ENCODE results near the gene PIGT.

The PIGT gene

DNA sequence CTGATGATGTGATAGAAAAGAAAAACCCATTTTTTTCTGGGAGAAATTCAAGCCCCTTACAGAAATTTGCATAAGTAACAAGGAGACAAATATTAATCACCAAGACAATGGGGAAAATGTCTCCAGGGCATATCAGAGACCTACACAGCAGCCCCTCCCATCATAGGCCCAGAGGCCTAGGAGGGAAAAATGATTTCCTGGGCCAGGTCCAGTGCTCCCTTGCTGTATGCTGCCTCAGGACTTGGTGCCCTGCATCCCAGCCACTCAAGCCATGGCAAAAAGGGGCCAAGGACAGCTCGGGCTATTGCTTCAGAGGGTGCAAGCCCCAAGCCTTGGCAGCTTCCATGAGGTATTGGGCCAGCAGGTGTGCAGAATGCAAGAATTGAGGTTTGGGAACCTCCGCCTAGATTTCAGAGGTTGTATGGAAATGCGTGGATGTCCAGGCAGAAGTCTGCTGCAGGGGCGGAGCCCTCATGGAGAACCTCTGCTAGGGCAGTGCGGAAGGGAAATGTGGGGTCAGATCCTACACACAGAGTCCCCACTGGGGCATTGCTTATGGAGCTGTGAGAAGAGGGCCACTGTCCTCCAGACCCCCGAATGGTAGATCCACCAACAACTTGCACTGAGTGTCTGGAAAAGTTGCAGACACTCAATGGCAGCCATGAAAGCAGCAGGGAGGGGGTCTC, 15.5 kb upstream of the PIGT start:
- DNase-seq (ENCODE audit: low read depth in 2 of 2), result no peak

DNA sequence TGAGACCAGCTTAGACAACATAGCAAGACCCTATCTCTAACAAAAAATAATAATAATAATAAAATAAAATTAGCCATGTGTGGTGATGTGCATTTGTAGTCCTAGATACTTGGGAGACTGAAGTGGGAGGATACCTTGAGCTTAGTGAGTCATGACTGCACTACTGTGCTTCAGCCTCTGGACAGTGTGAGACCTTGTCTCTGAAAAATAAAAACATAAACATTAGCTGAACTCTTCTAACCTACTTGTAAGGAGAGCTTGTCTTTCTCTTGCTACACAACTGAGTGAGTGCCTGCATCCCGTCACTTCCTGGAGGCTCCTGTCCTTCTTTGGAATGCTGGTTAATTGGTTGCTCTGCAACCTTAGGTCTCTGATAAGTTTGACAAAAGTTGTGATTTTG, 13.0 kb upstream of the PIGT start:
- DNase-seq (ENCODE audit: low read depth in 2 of 2), result no peak

DNA sequence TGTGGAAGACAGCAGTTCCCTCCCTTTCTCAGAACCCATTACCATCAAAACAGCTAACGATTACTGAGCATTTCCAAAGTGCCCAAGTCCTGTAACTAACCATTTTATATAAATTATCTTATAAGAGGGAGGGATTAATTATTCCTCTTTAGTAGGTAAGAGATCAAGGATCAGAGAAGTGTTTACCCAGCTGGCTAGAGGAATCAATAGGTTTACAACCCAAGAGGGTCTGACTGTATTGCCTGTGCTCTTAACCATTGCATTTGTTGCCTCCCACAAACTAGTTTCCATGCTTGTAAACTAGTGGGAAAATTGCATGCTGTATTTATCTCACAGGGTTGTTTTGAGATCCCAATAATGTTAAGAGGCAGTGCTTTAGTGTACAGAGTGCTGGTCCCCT, 11.5 kb upstream of the PIGT start:
- no peak for DNase-seq (ENCODE audit: low read depth in 2 of 2)

DNA sequence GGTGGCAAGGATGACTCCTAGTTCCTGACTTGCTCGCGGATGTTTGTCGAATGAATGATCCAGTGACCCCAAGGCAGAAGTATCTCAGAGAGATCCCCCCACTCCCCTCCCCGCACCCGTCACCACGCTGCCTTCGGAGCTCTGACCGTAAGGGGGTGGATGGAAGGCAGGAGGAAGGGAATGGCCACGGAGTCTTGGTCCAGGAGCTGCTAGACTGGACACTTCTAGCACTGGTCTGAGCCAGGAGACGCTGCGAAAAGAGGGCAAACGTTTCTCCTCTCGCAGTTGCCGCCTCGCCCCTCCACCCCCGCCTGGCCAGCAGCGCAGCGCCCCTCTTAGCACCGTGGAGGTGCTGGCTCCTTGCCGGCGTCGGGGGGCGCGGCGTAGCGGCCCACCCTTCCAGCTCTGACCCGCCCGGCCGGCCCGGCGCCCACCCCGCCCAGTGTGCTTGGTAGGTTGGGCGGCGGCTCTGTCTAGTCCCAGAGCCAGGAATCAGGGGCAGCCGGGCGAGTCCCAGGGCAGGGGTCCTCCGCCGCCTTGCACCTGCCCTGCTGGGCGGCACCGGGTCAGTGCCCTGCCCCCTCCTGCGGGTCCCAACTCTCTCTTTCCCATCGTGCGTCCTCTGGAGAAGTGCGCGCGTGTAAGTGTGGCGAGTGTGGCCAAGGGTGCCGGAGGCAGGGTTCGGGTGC, 10.2 kb upstream of the PIGT start:
- no peak for DNase-seq (ENCODE audit: low read depth in 2 of 2)

DNA sequence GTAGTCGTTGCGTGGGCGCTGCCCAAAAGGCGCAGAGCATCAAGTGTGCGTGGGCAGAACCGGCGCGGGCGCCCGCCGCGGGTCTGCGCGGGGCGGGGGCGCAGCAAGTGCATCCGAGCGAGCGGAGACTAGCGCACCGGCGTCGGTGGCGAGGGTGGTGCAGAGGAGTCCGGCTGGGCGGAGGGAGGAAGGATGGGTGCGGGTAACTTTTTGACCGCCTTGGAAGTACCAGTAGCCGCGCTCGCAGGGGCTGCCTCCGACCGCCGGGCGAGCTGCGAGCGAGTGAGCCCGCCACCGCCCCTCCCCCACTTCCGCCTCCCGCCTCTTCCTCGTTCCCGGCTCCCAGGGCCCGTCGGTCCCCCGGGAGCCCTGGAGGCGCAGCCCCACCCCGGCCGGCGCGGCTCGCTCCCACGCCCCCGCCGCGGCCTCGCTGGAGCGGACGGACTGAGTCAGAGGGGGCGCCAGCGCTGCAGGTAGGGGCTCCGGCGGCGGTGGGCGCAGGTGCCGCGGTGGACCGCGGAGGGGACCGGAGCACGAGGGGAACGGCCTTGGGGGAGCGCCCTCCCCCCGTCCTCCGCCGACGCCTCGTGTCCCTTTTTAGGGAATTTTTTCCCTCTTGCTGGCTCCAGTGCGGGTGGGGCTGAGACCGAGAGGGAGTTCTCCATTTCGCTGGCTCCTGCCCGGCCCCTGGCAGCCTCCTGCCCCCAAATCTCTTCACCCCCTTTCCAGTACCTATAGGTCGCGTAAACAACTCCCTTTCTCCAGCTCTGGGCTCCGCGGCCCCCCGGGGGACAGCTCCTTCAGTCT, 9.5 kb upstream of the PIGT start:
- DNase-seq (ENCODE audit: low read depth in 2 of 2), result peak; percentile 44 to 46

DNA sequence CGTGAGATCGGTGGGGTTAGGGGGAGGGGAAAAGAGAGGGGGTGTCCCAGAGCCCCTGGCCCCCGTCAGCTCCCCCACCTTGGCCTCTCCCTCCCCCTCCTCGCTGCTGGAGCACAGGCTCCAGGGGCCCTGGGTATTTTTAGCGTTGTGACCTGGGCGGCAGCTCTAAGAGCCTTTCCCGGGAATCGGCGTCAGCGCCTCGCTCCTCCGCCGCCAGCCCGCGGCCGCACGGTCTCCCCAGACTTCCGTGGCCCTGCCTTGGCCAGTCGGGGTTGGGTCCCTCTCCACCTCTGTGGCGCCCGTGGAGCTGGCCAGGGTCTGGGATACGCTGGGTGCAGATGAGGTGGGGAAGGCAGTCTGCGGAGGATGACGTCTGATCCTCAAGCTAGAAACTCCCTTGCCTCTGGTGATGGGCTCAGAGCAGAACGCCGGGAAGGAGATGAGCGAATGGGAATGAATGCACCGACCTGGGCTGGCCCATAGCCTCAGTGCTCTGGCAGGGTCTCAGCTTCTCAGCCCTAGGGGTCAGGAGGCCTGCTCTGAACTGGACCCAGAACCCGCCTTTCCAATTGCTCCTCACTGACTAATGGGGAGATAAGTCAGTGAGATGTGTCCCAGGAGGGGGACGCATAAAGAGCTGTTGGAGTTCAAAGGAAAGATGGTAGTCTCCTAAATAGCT, 8.7 kb upstream of the PIGT start:
- no peak for DNase-seq (ENCODE audit: low read depth in 2 of 2)

DNA sequence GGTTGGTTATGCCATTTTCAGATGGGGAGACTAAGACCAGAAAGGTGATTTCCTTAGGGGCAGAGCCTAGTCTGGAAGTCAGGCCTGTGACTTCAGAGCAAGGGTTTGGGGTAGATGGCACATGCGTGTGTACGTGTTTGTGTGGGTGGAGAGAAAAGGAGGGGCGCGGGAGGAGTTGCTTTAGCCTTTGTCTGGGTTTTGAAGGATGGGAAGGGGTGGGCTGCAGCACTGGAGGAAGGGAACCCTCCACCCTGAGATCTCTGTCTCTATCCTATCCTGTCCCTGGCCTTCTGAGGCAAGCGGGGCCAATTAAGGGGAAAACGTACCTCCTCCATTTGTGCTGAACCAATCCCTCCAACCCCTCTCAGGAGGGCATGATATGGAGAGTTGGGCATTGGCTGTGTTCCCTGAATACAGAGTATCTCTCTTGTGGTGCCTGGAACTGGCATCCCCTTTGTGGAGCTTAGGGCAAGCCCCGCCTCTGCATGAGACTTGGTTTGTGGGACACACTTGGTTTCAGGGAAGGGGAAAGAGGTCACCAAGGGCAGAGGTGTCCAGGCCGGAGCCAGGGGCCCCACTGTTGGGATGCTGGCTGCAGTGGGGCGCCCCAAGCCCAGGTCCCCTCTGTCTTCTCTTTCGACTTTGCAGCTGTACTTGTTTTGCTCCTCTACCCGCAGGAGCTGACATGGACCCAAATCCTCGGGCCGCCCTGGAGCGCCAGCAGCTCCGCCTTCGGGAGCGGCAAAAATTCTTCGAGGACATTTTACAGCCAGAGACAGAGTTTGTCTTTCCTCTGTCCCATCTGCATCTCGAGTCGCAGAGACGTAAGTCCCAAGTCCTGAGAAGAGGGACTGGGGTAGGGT, 7.9 kb upstream of the PIGT start, which contains the start of gene DBNDD2:
TSS of gene DBNDD2 (plus strand) at position 507 of the 863 bp plus-strand sequence. CDS start at position 686, 179 bp downstream.
- no peak for DNase-seq (ENCODE audit: low read depth in 2 of 2)

DNA sequence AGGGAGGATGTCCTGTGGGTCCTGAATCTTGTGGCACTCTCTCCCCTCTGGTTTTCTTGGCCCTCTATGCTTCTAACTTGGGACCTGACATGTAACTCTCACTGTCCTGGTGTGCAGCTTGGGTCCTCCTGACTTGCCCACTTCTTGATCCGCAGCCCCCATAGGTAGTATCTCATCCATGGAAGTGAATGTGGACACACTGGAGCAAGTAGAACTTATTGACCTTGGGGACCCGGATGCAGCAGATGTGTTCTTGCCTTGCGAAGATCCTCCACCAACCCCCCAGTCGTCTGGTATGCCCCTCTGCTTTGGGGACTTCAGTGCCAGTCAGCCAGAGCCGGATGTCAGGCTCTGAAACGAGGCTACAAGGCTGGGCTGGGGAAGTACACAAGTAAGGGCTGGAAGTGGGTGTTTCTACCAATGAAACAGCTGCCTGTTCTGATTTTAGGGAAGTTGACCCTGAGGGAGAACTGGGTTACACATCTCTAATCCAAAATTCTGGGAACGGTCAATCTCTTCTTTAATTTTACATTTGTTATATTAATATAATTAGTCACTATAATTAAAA, 7.2 kb upstream of the PIGT start:
- no peak for DNase-seq (ENCODE audit: low read depth in 2 of 2)

DNA sequence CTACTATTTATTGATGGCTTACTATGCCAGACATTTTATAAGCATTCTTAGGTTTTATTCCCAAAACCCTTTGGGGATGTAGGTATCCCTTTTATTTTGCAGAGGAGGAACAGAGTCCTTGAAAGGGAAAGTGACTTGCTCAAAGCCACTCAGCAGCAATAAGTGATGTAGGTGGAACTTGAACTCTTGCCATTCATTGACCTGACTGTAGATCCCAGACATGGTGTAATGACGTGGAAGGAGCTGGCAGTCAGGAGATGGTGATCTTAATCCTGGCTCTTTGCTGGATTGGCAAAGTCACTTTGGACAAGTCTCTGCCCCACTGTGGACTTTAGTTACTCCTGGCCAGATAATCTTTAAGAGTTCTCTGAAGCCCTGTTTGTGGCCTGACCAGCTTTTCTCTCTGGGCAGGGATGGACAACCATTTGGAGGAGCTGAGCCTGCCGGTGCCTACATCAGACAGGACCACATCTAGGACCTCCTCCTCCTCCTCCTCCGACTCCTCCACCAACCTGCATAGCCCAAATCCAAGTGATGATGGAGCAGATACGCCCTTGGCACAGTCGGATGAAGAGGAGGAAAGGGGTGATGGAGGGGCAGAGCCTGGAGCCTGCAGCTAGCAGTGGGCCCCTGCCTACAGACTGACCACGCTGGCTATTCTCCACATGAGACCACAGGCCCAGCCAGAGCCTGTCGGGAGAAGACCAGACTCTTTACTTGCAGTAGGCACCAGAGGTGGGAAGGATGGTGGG, 6.2 kb upstream of the PIGT start:
- DNase-seq (ENCODE audit: low read depth in 2 of 2), result no peak

DNA sequence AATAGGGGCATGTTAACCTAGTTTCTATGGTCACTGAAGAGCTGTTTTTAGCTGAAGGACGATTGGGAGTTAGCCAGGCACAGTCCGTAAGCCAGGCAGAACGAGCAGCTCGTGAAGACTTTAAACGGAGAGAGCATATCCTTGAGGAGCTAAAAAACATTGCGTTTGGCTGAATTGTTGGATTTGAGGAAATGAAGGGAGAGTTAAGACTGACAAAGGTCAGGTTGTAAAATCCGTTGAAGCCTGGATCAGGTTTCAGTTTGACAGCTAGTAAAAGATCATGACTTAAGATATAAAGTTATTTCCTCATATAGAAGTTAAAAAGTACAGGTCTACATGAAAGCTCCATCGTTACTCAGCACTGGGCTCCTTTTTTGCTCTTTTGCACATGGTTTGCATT, 5.1 kb upstream of the PIGT start:
- no peak for DNase-seq (ENCODE audit: low read depth in 2 of 2)

DNA sequence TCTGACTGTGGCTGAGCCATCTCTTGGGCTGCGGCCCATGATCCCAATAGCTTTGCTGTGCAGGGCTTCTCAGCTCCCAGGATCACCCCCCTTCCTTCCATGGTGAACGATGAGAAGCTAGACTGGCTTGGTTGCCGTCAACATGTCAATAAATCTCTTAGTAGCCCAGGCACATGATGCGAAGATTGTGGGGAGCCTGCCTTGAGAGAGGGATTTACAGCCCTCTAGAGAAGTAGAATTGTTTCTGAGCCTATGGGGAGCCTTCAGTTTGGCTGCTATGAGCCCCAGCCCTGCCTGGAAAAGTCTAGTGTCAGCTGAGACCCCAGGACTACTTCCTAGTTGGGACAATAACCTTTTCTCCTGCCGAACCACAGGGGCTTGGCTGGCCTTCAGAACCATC, 3.3 kb upstream of the PIGT start:
- DNase-seq (ENCODE audit: low read depth in 2 of 2), result no peak

DNA sequence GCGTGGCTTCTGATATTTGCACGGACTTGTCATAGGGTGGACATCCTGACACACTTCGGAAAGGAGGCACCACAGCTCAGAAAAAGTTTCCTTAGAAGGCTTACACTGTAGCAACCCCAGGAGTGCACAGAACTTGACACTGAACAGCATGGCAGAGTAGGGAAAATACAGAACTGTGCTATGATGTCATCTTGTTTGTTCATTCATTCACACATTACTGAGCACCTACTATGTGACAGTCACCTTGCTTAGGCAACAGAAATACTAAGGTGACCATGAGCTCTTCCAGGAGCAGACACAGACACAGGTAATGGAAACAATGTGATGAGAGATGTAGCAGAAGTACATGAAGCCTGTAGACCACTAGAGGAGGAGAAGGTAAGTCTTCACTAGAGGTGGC, 2.5 kb upstream of the PIGT start:
- DNase-seq (ENCODE audit: low read depth in 2 of 2), result no peak

DNA sequence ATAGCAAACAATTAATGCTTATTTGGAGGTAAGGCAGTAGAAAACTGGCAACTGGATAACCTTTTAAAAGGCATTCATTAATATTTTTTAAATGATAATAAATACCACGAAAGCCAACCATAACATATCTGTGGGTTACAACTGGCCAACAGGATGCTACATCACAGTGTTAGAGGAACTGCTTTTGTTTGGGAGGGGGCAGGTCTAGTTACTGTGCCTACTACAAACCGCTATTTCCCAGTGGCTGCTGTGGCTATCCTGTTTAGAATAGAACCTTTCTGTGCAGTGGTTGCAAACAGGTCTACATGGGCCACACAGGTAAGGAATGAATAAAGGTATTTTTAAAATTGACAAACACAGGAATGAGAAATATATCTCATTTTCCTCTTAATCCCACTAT, 976 bp downstream of the PIGT start:
- no peak for DNase-seq (ENCODE audit: low read depth in 2 of 2)

DNA sequence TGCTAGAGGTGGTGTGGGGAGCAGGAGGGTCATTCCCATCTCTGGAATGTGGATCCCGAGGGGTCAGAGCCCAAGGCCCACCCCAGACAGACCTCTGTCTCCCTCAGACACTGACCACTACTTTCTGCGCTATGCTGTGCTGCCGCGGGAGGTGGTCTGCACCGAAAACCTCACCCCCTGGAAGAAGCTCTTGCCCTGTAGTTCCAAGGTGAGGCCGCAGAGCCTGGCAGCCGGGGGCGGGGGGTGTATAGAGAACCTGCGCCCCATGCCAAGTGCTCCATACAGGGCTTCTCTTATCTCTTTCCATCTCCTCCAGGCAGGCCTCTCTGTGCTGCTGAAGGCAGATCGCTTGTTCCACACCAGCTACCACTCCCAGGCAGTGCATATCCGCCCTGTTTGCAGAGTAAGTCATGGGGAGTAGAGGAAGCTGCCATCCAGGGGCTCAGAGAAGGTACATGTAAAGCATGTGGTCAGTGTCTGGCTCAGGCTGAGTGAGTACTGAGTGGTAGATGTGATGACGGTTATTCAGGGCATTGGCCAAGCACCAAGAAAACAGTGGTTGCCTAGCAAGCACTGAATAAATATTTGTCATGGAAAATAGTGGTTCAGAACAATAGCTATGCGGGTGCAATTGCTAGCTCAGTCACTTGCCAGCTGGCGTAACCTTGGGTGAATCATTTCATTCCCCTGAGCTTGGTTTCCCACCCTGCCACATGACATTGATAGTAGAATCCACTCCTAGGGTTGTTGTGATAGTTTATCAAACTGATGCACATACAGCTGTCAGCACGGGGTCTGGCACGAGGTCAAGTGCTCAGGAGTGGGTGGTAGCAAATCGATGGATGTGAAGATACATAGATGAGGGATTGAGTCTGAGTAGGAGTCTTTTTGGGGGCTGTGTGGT, 3.5 kb downstream of the PIGT start:
- no peak for DNase-seq (ENCODE audit: low read depth in 2 of 2)

DNA sequence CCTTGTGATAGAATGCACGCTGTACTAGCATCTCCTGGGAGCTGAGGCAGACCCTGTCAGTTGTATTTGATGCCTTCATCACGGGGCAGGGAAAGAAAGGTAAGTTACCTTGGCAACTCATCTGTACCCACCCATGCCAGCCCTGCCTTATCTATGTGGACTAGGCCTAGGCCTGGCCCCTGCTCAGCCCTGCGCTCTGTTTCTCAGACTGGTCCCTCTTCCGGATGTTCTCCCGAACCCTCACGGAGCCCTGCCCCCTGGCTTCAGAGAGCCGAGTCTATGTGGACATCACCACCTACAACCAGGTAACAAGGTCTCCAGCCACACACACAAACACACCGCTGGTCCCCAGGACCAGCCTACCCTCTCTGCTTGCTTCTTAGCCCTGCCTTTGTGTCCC, 4.2 kb downstream of the PIGT start:
- no peak for DNase-seq (ENCODE audit: low read depth in 2 of 2)

DNA sequence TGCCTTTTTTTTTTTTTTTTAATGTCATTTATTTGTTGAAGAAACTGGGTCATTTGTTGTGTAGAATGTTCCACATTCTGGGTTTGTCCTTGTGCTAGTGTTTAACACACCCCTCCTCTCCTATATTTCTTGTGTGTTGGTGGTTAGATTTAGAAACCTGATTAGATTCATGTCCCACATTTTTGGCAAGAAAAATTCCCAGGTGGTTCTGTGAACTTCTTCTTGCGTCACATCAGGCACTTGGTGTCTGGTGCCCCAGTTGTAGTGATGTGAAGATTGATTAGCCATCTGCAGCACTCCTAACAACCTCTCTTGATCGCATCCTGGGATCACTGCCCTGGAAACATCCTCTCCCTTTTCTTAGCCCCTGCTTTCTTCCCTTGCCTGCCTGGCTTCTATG, 7.8 kb downstream of the PIGT start:
- no peak for DNase-seq (ENCODE audit: low read depth in 2 of 2)

DNA sequence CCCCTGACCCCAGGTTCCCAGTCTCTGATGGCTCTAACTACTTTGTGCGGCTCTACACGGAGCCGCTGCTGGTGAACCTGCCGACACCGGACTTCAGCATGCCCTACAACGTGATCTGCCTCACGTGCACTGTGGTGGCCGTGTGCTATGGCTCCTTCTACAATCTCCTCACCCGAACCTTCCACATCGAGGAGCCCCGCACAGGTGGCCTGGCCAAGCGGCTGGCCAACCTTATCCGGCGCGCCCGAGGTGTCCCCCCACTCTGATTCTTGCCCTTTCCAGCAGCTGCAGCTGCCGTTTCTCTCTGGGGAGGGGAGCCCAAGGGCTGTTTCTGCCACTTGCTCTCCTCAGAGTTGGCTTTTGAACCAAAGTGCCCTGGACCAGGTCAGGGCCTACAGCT, 9.6 kb downstream of the PIGT start:
- no peak for DNase-seq (ENCODE audit: low read depth in 2 of 2)

DNA sequence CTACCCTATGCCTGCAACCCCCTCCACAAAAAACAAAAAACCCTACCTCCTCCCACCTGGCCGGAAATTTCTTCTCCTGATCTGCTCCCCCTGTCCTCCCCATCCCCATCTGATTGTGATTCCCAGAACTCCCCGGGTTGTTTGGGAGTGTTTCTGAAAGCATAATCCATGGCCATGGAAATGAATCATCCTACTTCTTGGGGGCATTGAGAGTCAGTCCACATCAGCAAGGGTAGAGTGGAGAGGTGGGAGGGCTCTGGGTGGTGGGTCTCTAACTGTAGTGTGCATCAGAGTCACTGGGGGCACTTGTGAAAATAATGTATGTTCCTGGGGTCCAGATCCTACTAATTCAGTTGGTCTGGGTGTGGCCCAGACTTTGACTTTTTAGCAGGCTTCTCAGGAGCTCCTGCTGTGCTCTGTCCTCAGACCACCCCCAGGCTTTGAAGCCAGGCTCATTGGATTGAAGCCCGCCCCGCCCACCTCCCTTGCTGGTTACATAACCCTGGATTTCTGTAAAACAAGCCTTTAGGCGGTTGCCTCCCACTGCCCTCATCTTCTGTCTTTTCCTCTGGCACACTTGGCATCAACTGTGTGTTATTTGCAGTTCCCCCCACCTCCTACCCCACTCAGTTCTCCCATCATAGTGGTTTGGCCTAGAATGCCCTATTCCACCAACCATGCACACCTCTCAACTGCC, 10.5 kb downstream of the PIGT start:
- DNase-seq (ENCODE audit: low read depth in 2 of 2), result no peak
